NCI-H187 treated with DMSO at 0.1 percent for 48 hours (cell line): ENCODE data around the gene TCEAL7.

Experiments used
- DNase-seq: peaks from one replicate; lab custom pipeline; 2025; lab: John Stamatoyannopoulos, UW

TCEAL7 gene

DNA sequence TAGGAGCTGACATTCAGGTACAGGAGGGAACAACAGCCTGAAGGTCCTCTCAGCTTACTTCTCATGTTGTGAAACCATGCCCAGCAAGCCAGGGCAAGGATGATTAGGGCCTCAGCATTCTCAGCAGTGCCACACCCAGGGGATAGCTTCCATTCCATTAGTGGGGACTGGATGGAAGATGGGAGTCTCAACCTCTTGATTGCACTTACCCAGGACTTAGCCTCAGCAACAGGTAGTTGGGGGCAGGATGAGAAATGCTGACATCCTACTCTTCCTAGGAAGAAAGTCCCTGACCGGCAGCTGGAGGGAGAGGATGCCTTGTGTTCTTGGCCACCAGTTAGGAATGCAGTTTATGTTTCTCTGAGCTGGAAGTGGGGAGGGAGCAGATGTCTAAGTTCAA is 37.5 kb downstream of the TCEAL7 start:
- no peak for DNase-seq

DNA sequence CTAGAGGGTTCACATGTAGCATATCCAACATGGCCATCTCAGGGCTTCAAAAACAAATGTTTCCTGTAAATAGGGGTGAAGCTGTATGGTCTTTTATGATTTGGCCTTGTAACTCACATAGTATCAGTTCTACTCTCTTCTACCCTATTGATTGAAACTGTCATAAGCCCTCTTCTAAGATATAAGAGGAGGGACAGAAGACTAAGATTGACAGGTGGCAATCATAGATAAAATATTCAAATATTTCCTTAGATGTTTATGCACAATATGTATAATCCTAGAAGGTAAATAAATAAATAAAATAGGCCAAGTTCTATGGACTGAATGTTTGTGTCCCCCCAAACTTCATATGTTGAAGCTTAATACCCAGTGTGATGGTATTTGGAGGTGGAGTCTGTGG is 39.4 kb downstream of the TCEAL7 start:
- no peak for DNase-seq

DNA sequence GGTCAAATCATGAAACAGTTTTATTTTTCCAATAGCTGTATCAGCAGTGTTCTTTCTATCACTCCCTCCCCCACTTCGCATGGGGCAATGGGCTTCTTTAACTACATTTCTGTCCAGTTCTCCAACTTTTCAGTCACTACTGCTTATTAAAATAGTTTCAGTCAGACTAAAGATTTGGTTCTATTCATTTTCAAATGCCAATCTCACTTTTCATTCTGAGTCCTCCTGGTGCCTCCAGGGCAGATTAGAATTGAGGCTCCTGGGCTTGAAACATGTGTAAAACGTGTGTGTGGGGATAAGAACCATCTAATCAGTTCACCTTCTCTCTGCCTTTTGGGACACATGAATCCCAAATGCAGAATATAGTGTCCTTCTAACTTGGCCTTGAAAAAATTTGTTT is 42.8 kb downstream of the TCEAL7 start:
- DNase-seq: no peak

DNA sequence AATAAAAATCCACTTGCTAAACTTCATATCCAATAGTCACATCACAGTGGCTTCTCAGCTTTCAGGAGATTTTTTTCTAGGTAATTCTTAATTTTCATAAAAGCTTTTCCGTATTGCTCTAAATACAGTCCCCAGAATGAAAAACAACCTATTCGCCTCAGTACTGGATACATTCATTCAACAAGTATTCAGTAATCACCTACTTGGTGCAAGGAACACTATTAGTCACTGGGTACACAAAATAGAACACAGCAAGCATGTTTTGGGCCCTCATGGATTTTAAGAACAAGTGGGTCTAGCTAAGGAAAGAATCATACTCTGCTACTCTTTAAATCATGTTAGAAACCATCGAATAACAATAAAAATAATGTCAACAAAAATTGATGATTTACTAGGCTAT is 43.5 kb downstream of the TCEAL7 start:
- DNase-seq: no peak

DNA sequence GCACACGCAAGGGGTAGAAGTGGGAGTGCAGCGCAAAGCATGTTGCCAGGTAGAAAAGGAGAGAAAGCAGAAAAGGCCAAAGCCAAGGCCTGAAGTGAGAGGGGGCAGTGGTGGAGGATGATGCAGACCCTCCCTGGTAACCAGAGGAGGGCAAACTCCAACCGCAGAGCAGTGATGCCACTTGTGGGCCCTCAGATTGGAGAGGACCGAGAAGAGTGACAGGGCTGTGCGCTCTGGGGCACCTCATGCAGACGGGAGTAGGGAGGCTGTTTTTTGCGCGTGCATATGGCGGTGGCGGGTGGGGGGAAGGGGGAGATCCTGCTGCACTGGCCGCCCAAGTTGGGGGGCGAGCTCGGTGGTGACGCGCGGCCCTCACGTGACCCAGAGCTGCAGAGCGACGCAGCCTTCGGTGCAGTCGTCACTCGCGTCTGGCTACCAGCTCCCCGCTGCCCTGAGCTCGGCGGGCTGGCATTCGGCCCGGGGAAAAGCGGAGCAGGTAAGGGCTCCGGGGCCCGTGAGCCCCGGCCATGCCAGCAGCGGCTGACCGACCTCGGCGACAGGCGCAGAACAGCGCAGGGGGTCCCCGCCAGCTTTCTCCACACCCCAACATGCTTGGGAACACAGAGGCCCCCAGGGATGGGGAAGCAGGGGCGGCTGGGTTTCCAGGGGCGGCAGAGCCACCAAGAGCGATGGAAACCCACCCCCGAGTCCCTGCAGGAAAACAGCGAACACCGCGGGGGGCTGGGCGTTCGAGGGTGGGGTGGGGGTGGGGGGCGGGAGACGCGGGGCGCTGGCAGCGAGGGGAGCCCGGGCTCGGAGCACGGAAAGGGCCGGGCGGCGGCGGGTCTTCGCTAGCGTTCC is 46.3 kb downstream of the TCEAL7 start, which contains the start of gene BEX3:
Gene BEX3, plus strand, starts transcription at position 421 of the 861 bp plus-strand sequence. CDS start 984 bp downstream, outside the sequence.
- no peak for DNase-seq

DNA sequence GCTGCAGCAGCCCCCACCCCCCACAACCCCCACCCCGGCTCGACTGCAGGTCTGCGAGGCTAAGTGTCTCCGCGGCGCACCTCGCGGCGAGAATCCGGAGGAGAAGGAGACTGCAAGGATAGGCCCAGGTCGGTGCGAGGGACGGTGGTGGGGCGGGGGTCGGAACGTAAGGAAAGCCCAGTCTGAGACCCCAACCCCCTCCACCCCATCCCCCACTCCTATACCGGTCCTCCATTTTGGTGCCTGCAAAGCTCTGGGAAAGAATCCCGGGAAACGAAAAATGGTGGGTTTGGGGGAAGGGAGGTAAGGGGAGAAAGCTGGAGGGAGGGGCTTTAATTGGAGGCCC is 46.9 kb downstream of the TCEAL7 start:
- no peak for DNase-seq

DNA sequence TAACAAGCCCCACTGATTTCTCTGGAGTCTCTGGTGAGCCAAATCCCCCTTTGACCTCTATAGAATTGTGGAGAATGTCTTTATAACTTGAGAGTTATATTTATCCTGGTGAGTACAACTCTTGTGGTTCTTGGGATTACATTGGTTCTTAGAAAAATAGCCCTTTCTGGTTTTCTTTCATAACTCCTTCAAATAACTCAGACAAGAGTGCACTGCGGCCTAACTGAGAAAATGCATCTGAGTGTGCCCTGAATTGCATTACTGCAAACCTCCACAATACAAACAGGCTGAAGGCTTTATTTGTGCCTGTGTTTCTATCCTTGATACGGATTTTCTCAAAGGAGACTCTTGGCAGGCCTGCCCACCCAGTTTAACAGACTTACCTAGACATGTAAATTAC is 49.0 kb downstream of the TCEAL7 start:
- DNase-seq: no peak
